HepG2 (cell line): Measurements from ENCODE around the gene CHKA. TPM values are rescaled to one million over a fixed set of nuclear protein-coding genes. Genes with fewer than 3 reads are reported as not detected.

Source experiments
- GLI4 ChIP-seq: sonication (generic); formaldehyde crosslinking; IDR thresholded peaks from 2 replicates; pipeline ENCODE4 v1.5.1; 2020; ENCODE audit warnings: missing genetic modification reagents, mild to moderate bottlenecking, moderate library complexity, borderline replicate concordance
- IRF9 ChIP-seq: sonication (generic); formaldehyde crosslinking; IDR thresholded peaks from 2 replicates; pipeline ENCODE4 v1.8.0; 2022; ENCODE audit warnings: missing genetic modification reagents, mild to moderate bottlenecking, borderline replicate concordance
- PPARG ChIP-seq: conservative IDR thresholded peaks from 2 replicates; pipeline ENCODE4 v1.6.1; 2016; ENCODE audit warnings: missing biosample characterization, missing genetic modification reagents
- RELA ChIP-seq: sonication (generic); formaldehyde crosslinking; IDR thresholded peaks from 2 replicates; pipeline ENCODE4 v1.4.0; 2020; ENCODE audit warnings: missing genetic modification reagents
- SIX1 ChIP-seq: sonication (generic); formaldehyde crosslinking; IDR thresholded peaks from 2 replicates; pipeline ENCODE4 v1.4.0; 2020; ENCODE audit warnings: missing genetic modification reagents, borderline replicate concordance
- SOX6 ChIP-seq, 2 experiments: fragments of 450-650 bp in 1 of 2; sonication (generic) in 1 of 2; formaldehyde crosslinking in 1 of 2; IDR thresholded peaks; 2 replicates each; pipeline versions ENCODE4 v1.4.0 to v1.6.1; 2017 to 2020; ENCODE audit warnings: antibody characterized with exemption in 1 of 2, mild to moderate bottlenecking in 1 of 2, missing genetic modification reagents in 1 of 2
- TCF7 ChIP-seq: sonication (generic); IDR thresholded peaks from 2 replicates; pipeline ENCODE4 v1.6.1; 2016; ENCODE audit warnings: antibody characterized with exemption, low read depth
- ZBTB26 ChIP-seq: IDR thresholded peaks from 2 replicates; pipeline ENCODE4 v1.6.1; 2016; ENCODE audit warnings: missing compliant biosample characterization, missing genetic modification reagents, borderline replicate concordance
- ZNF362 ChIP-seq: sonication (generic); formaldehyde crosslinking; IDR thresholded peaks from 2 replicates; pipeline ENCODE4 v1.4.0; 2020; ENCODE audit warnings: missing genetic modification reagents, mild to moderate bottlenecking, borderline replicate concordance
- ZNF572 ChIP-seq: sonication (generic); formaldehyde crosslinking; IDR thresholded peaks from 2 replicates; pipeline ENCODE4 v1.5.1; 2020; ENCODE audit warnings: mild to moderate bottlenecking, missing genetic modification reagents
- ZNF781 ChIP-seq: sonication (generic); formaldehyde crosslinking; IDR thresholded peaks from 2 replicates; pipeline ENCODE4 v1.5.1; 2020; ENCODE audit warnings: borderline replicate concordance, mild to moderate bottlenecking, missing genetic modification reagents; ENCODE audit errors: not compliant biosample characterization
- ZNF839 ChIP-seq: sonication (generic); formaldehyde crosslinking; IDR thresholded peaks from 2 replicates; pipeline ENCODE4 v1.4.0; 2020; ENCODE audit warnings: missing genetic modification reagents, mild to moderate bottlenecking, borderline replicate concordance
- ZSCAN21 ChIP-seq: sonication (generic); formaldehyde crosslinking; IDR thresholded peaks from 2 replicates; pipeline ENCODE4 v1.8.0; 2022; ENCODE audit warnings: mild to moderate bottlenecking, missing genetic modification reagents, moderate library complexity, borderline replicate concordance
- polyA plus RNA-seq, 8 experiments: library from polyadenylated mRNA; depleted of rRNA in 3 of 8; stranded (reverse) in 7 of 8; unstranded in 1 of 8; fragments of >200 nt; fragmentation: Illumina TruSeq in 4 of 8; extraction: Trizol in 4 of 8; gene quantifications; 2 replicates each; pipeline versions ENCODE4 v1.2.1 to v1.2.3, GENCODE V29; 2011 to 2016; ENCODE audit warnings: low read depth in 4 of 8, missing spikeins in 1 of 8, mixed read lengths in 1 of 8; ENCODE audit not compliant: insufficient read depth in 1 of 8
- total RNA-seq, 5 experiments: library from RNA; depleted of rRNA; stranded (reverse); fragments of >200 nt; fragmentation: Illumina TruSeq; extraction: Trizol; gene quantifications; 2 replicates each; pipeline ENCODE4 v1.2.3, GENCODE V29; 2016; ENCODE audit warnings: low read depth in 1 of 5
- TF ChIP-seq, protein P1 (sequence below): sonication (generic); formaldehyde crosslinking; IDR thresholded peaks from 2 replicates; pipeline ENCODE4 v1.9.0; 2021; ENCODE audit warnings: missing genetic modification reagents, mild to moderate bottlenecking, borderline replicate concordance
- TF ChIP-seq, protein P2 (sequence below): sonication (generic); formaldehyde crosslinking; IDR thresholded peaks from 2 replicates; pipeline ENCODE4 v1.8.1; 2022; ENCODE audit warnings: mild to moderate bottlenecking, missing genetic modification reagents

The CHKA gene
- total and polyA plus RNA-seq, 2 of the 13 experiments (the other 11 are each of a cell fraction or from before 2014, with no cell fraction given): 71.6 to 92.7 TPM

GRCh38 chr11:68012843-68013610 lies 108.2 kb downstream of the CHKA start (continued):
- TF ChIP-seq ZNF781 (CRISPR knock-in tag): no peak
- TF ChIP-seq ZSCAN21 (CRISPR knock-in tag): 0 out of 2 replicates have a peak, but pooled peaks have one; percentile 30
- TF ChIP-seq ZNF362: no peak; the same call in 1 of the 2 replicates
- TF ChIP-seq ZNF572: no peak
- no peak for TF ChIP-seq SIX1 (CRISPR knock-in tag)
- TF ChIP-seq ZNF839 (CRISPR knock-in tag): no peak
- peak; percentile 44; the same call in 1 of the 2 replicates for TF ChIP-seq TCF7
- no peak for TF ChIP-seq RELA (CRISPR knock-in tag)
- TF ChIP-seq ZBTB26 (CRISPR knock-in tag): no peak
- TF ChIP-seq SOX6 (IDR thresholded peaks at IDR 0.05): no peak
- peak; percentile 49; the same call in 1 of the 2 replicates for TF ChIP-seq SOX6 (CRISPR knock-in tag; IDR thresholded peaks at IDR 0.05)
- TF ChIP-seq PPARG (CRISPR knock-in tag): no peak; the same call in 1 of the 2 replicates
- TF ChIP-seq GLI4 (CRISPR knock-in tag): no peak
- TF ChIP-seq, protein P1, sequence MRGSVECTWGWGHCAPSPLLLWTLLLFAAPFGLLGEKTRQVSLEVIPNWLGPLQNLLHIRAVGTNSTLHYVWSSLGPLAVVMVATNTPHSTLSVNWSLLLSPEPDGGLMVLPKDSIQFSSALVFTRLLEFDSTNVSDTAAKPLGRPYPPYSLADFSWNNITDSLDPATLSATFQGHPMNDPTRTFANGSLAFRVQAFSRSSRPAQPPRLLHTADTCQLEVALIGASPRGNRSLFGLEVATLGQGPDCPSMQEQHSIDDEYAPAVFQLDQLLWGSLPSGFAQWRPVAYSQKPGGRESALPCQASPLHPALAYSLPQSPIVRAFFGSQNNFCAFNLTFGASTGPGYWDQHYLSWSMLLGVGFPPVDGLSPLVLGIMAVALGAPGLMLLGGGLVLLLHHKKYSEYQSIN: no peak
- TF ChIP-seq, protein P2, sequence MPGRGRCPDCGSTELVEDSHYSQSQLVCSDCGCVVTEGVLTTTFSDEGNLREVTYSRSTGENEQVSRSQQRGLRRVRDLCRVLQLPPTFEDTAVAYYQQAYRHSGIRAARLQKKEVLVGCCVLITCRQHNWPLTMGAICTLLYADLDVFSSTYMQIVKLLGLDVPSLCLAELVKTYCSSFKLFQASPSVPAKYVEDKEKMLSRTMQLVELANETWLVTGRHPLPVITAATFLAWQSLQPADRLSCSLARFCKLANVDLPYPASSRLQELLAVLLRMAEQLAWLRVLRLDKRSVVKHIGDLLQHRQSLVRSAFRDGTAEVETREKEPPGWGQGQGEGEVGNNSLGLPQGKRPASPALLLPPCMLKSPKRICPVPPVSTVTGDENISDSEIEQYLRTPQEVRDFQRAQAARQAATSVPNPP (CRISPR knock-in tag): no peak
- TF ChIP-seq IRF9 (CRISPR knock-in tag): no peak
